Small intestine (tissue), 7 donors: ENCODE data around the gene ZEB1. TPM values are rescaled to one million over a fixed set of nuclear protein-coding genes. Genes with fewer than 3 reads are reported as not detected.

Source experiments
- DNase-seq, 2 donors: peaks; one replicate each; pipeline versions ENCODE4 v3.0.0 to v3.0.0-alpha.2; 2013
- FAIRE-seq: peaks from 2 replicates; lab custom pipeline; 2012; peaks lifted over from hg19 to GRCh38; lab: Jason Lieb, UNC
- H3K27ac ChIP-seq, 3 donors: one replicate each; pipeline ENCODE4 v1.5.1; 2013; ENCODE audit warnings: low read length in 2 of 3, mild to moderate bottlenecking in 2 of 3, control low read depth in 1 of 3, inconsistent platforms in 1 of 3, low read depth in 1 of 3, moderate library complexity in 1 of 3
- H3K27me3 ChIP-seq, 3 donors: one replicate each; pipeline ENCODE4 v1.6.1; 2013; ENCODE audit warnings: low read length in 3 of 3, inconsistent platforms in 1 of 3; ENCODE audit not compliant: control insufficient read depth in 3 of 3, insufficient read depth in 3 of 3
- H3K36me3 ChIP-seq, 3 donors: one replicate each; pipeline ENCODE4 v1.6.1; 2013; ENCODE audit warnings: low read length in 3 of 3, inconsistent platforms in 1 of 3, low read depth in 1 of 3, mild to moderate bottlenecking in 1 of 3, moderate library complexity in 1 of 3; ENCODE audit not compliant: control insufficient read depth in 3 of 3, insufficient read depth in 2 of 3
- H3K4me1 ChIP-seq, 3 donors: one replicate each; pipeline ENCODE4 v1.6.1; 2013; ENCODE audit warnings: low read length in 2 of 3, inconsistent platforms in 1 of 3, low read depth in 1 of 3, mild to moderate bottlenecking in 1 of 3, moderate library complexity in 1 of 3; ENCODE audit not compliant: control insufficient read depth in 3 of 3, insufficient read depth in 2 of 3
- H3K4me3 ChIP-seq, 3 donors: one replicate each; pipeline ENCODE4 v1.5.1; 2013; ENCODE audit warnings: low read length in 3 of 3, control low read depth in 1 of 3, inconsistent platforms in 1 of 3, low read depth in 1 of 3, mild to moderate bottlenecking in 1 of 3, moderate library complexity in 1 of 3
- H3K9me3 ChIP-seq, 2 donors: one replicate each; pipeline ENCODE4 v1.6.1; 2013; ENCODE audit warnings: low read depth in 1 of 2, low read length in 1 of 2; ENCODE audit not compliant: control insufficient read depth in 2 of 2, insufficient read depth in 1 of 2
- WGBS, 3 donors: extraction: QIAGEN DNeasy Blood & Tissue Kit; methylation state at CpG; one replicate each; pipeline ENCODE4 v1.1.7; 2013; 5-methylcytosine and 5-hydroxymethylcytosine counted together
- polyA plus RNA-seq, 4 donors: library from polyadenylated mRNA; stranded (reverse) in 3 of 4; unstranded in 1 of 4; fragments of 200-250 nt in 3 of 4; fragments of 120-200 nt in 1 of 4; gene quantifications; one replicate each; pipeline versions ENCODE4 v1.2.1 to v1.2.3, GENCODE V29; 2013
- donor health status: healthy with polysubstance abuse.
- donor health status: control.
- donor health status: control.
- donor health status: Bipolar disorder and iron deficiency.
- donor health status: healthy.

Gene ZEB1
- polyA plus RNA-seq, 4 donors = 2.7 to 10.4 (median 6.9) TPM

DNA sequence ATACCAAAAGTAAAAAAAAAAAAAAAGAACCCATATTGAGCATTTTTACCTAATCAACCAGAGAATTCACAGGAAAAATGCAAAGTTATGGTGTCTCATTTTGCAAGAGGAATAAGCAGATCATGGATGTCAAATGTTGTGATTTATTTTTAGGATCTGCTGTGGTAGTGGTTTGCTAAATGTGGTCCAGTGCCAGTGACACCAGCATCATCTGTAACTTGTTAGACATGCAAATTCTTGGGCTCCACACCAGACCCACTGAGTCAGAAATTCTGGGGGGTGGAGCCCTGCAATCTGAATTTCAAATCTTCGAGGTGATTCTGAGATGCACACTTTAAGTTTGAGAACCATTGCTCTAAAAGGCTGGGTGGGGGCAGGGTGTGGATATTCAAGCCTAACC is 30.1 kb upstream of the ZEB1 start:
- no peak overlapping the region for H3K27ac ChIP-seq
- H3K4me3 ChIP-seq = no peak overlapping the region
- no peaks in the 10 kb centered on the region for H3K36me3 ChIP-seq
- DNase-seq (no peak), FAIRE-seq (no peak)
- H3K9me3 ChIP-seq = no peaks in the 10 kb centered on the region
- no peaks in the 10 kb centered on the region for H3K4me1 ChIP-seq
- H3K27me3 ChIP-seq = no peaks in the 10 kb centered on the region
- WGBS, 3 donors = 47 to 79% (median 74%) methylated on average over 1 of the region's 1 CpG

DNA sequence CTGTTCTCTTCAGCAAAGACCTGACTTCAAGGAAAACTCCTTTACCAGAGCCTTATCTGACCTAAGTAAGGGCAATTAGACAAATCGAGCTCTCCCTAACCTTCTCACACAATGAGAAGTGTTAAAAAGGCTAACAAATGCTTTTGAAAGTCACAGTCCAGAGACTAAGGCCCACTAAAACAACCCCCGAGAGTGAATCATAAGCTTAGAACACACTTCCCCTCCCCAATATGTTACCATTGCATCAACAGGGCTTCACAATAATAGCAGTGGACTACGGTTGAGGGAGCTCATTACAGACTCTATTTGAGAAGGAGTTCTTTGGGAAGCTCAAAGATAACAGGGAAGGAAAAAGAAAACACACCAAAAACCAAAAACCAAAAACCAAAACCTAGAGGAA is 28.6 kb upstream of the ZEB1 start:
- no peaks in the 10 kb centered on the region for H3K4me1 ChIP-seq
- FAIRE-seq = no peak
- no peaks in the 10 kb centered on the region for H3K36me3 ChIP-seq
- H3K27me3 ChIP-seq = no peaks in the 10 kb centered on the region
- no peak overlapping the region for H3K27ac ChIP-seq
- H3K4me3 ChIP-seq = no peak overlapping the region
- WGBS, 3 donors = 66 to 85% (median 70%) methylated on average over 3 of the region's 3 CpGs
- H3K9me3 ChIP-seq = no peaks in the 10 kb centered on the region
- DNase-seq = no peak

- Histone ChIP-seq H3K27ac (no peak overlapping the region), H3K27me3 (no peaks in the 10 kb centered on the region), H3K4me1 (no peaks in the 10 kb centered on the region), H3K4me3 (no peak overlapping the region), H3K9me3 (no peaks in the 10 kb centered on the region), H3K36me3 (no peaks in the 10 kb centered on the region)
- FAIRE-seq (no peak), DNase-seq (no peak)
- WGBS, 3 donors = 88 to 98% (median 93%) methylated on average over 1 of the region's 1 CpG
Observed at GRCh38 chr10:31291123-31291522, 27.9 kb upstream of the ZEB1 start.

DNA sequence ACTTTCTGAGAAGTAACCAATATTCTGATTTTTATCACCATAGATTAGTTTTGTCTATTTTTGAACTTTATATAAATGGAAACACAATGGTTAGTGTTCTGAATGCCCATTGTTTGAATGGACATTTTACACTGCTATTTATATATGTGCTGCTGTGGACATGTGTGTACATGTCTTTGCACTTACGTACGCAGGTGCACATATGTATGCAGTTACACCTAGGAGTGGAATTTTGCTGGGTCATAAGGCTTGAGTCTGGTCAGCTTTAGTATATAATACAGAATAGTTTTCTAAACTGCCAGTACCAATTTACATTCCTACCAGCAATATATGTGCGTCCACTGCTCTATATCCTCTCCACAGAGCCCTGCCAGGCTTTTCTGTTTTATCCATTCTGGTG is 24.5 kb upstream of the ZEB1 start:
- DNase-seq = no peak
- H3K4me3 ChIP-seq = no peak overlapping the region
- no peak overlapping the region for H3K27ac ChIP-seq
- H3K4me1 ChIP-seq = no peaks in the 10 kb centered on the region
- H3K36me3 ChIP-seq = no peaks in the 10 kb centered on the region
- no peaks in the 10 kb centered on the region for H3K9me3 ChIP-seq
- H3K27me3 ChIP-seq = no peaks in the 10 kb centered on the region
- FAIRE-seq = no peak
- WGBS, 3 donors = 89 to 92% (median 92%) methylated on average over 3 of the region's 3 CpGs

DNA sequence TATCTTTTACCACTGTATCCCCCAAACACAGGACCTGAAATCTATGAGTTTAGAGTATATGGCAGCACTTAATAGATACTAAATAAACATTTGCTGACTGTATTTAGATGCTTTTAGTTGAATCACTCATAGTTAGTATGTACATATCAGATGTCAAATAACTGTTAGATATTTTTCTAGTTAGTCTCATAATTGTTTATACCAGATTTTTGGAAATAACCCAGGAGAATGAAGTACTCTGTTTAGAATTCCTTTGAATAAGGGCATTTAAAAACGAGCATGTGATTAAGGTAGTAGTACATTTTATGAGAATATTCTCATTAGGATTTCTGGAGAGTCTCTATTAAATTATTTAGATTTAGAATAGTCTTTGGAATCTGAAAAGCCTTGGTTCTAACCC is 22.3 kb upstream of the ZEB1 start:
- DNase-seq (no peak), FAIRE-seq (no peak)
- 58 to 65% (median 61%) methylated on average over 1 of the region's 1 CpG for WGBS, 3 donors
- Histone ChIP-seq H3K27ac (no peak overlapping the region), H3K36me3 (no peaks in the 10 kb centered on the region), H3K9me3 (no peaks in the 10 kb centered on the region), H3K4me3 (no peak overlapping the region), H3K4me1 (no peaks in the 10 kb centered on the region), H3K27me3 (no peaks in the 10 kb centered on the region)

- Histone ChIP-seq H3K4me1 (no peaks in the 10 kb centered on the region), H3K27me3 (no peaks in the 10 kb centered on the region), H3K27ac (no peak overlapping the region), H3K36me3 (no peaks in the 10 kb centered on the region), H3K9me3 (no peaks in the 10 kb centered on the region), H3K4me3 (no peak overlapping the region)
- FAIRE-seq (no peak), DNase-seq (no peak)
- 17 to 37% (median 29%) methylated on average over 1 of the region's 1 CpG for WGBS, 3 donors
Observed at GRCh38 chr10:31299119-31299518, 19.9 kb upstream of the ZEB1 start.

DNA sequence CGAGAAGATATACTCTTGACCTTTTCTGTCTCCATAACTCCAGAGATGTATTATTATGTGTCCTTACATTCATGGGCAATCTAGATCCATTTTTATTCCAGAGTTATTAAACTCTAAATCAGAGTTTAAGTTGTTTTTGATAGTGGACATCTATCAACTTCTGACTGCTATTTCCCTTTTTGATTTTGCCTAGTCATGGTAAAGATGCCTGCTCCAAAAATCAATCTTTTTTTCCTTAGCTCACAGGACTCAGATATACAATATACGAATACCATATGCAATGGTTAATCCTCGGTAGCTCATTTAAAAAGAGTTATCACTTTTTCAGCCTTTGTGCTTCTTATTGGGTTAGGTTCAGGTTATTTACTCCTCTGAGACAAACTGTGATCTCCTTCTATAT is 15.8 kb upstream of the ZEB1 start:
- Histone ChIP-seq H3K9me3 (no peaks in the 10 kb centered on the region), H3K27ac (no peak overlapping the region), H3K4me3 (no peak overlapping the region), H3K4me1 (no peaks in the 10 kb centered on the region), H3K27me3 (no peaks in the 10 kb centered on the region), H3K36me3 (no peaks in the 10 kb centered on the region)
- 69 to 73% (median 71%) methylated on average over 3 of the region's 3 CpGs for WGBS, 3 donors
- DNase-seq (no peak), FAIRE-seq (no peak)

DNA sequence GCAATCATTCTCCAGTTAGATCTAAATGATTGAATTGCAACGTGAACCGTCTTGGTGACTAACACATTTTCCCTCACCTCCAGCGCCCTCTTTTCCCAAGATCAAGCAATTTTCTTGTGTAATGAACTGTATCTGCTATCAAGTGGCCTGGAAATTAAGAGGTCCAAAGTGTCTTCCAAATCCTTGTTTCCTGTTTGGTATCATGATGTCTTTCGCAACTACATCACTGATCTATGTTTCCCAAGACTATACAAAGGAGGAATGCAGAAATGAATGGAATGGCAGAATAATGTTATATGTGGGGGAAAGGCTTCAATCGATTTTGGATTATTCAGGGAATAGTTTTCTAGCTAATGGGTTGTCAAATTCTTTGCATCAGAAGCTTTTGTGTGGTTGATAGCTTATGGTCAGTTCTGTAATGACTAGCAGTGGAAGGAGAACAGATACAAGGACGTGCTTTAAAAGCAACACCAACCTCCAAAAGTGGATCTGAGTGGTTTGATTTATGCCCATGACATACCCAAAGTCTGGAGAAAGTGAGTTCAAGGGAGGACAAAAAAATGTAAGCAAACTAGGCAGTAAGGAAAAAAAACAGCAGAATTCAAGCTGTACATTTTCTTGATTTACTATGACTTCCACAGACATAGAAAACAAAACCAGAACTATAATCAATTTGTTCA is 14.6 kb upstream of the ZEB1 start:
- H3K9me3 ChIP-seq = no peaks in the 10 kb centered on the region
- WGBS, 3 donors = 48 to 68% (median 58%) methylated on average over 6 of the region's 6 CpGs
- FAIRE-seq (no peak), DNase-seq (no peak)
- no peak overlapping the region for H3K27ac ChIP-seq
- H3K36me3 ChIP-seq = no peaks in the 10 kb centered on the region
- no peaks in the 10 kb centered on the region for H3K27me3 ChIP-seq
- no peaks in the 10 kb centered on the region for H3K4me1 ChIP-seq
- H3K4me3 ChIP-seq = no peak overlapping the region

- H3K9me3 ChIP-seq = no peaks in the 10 kb centered on the region
- no peaks in the 10 kb centered on the region for H3K36me3 ChIP-seq
- H3K4me3 ChIP-seq = no peak overlapping the region
- no peaks in the 10 kb centered on the region for H3K4me1 ChIP-seq
- DNase-seq (no peak), FAIRE-seq (no peak)
- H3K27ac ChIP-seq = no peak overlapping the region
- WGBS, 3 donors = 94 to 95% (median 94%) methylated on average over 3 of the region's 3 CpGs
- H3K27me3 ChIP-seq = no peaks in the 10 kb centered on the region
Observed at GRCh38 chr10:31313396-31313795, 5.6 kb upstream of the ZEB1 start.
